Stimulated activated CD8-positive, alpha-beta memory T cell treated with anti-CD3 and anti-CD28 coated beads, Interleukin-7, amount 100 ng/mL, for 1 hour (primary cell): Measurements from ENCODE around the gene ATP6AP1.

Source experiments
- DNase-seq, 2 donors: peaks; one replicate each; pipeline ENCODE4 v3.0.0-alpha.2; 2020; ENCODE audit warnings: low read depth in 2 of 2

ATP6AP1 gene

DNA sequence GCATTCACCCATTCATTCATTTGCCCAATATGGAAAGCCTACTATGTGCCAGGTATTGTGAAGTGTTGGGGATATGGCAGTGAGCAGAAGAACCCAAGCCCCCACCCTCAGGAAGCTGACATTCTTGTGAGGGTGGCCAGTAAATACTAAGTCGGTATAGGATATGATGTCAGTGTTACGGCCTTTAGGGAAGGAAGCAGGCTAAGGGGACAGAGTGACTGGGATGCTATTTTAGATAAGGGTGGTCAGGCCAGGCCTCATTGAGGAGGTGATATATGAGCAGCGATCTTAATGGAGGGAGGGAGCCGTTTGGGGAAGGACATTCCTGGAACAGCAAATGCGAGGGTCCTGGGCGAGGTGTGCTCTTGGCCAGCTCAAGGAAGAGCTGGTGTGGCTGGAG lies 2.0 kb downstream of the ATP6AP1 start:
- no peak for DNase-seq

DNA sequence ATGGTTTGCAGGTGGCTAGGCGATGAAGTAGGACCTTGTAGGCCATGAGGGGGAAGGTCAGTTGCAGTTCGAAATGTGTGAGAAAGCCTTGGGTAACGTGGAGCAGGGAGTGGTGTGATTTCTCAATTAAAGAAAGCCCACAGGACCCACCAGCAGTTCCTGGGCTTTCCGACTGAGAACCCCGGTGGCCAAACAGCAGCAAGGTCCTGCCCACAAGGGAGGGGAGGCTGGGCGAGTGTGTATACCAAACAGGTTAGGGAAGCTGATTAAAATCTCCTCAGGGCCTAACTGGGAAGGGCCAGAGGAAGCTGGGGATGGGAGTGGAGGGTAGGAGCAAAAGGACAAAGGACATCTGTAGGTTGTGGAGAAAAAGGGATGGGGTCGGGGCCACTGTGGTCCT lies 2.4 kb downstream of the ATP6AP1 start:
- no peak for DNase-seq

DNA sequence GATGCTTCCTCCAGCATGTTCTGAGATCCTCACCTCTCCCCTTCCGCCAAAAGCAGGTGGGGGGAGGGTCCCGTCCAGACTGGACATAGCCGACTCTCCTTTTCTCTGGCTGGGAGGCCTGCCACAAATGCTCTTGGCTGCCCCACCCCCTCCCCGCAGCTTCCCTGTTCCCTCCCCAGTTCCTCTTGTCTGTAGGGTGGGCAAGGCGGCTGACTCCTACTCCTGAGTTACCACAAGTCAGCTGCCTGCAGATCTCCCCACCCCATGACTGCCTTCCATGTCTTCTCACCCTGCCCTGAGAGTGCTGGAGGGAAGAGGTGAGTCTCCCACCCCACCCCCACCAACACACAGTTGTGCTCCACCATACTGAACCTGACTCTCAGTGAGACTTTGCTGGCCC lies 2.9 kb downstream of the ATP6AP1 start:
- DNase-seq, result no peak

DNA sequence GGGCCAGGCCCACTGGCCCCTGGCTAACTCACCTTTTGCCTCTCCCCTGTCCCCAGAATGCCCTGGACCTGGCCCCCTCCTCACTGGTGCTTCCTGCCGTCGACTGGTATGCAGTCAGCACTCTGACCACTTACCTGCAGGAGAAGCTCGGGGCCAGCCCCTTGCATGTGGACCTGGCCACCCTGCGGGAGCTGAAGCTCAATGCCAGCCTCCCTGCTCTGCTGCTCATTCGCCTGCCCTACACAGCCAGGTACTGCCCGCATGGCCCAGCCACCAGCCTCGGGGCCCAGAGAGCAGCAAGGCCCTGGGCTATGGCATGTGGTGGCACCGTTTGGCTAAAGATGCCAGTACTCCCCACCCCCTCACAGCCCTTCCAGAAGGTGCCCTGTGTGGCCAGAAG lies 3.7 kb downstream of the ATP6AP1 start:
- DNase-seq, result no peak

DNA sequence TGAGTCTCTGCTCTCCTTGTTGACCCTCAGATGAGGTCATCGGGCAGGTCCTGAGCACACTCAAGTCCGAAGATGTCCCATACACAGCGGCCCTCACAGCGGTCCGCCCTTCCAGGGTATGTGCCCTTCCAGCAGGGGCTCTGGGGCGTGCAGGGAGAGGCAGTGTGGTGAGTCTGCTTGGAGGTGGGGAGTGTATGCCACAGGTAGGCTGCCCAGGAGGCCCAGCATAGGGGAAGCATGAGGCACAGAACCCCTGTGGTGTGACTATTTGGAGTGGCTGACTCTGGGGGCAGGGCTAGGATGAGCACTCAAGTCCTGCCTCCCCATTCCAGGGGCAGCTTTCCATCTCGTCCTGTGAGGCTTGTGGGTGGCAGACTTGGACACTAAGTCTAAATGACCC lies 5.1 kb downstream of the ATP6AP1 start:
- DNase-seq, result no peak

DNA sequence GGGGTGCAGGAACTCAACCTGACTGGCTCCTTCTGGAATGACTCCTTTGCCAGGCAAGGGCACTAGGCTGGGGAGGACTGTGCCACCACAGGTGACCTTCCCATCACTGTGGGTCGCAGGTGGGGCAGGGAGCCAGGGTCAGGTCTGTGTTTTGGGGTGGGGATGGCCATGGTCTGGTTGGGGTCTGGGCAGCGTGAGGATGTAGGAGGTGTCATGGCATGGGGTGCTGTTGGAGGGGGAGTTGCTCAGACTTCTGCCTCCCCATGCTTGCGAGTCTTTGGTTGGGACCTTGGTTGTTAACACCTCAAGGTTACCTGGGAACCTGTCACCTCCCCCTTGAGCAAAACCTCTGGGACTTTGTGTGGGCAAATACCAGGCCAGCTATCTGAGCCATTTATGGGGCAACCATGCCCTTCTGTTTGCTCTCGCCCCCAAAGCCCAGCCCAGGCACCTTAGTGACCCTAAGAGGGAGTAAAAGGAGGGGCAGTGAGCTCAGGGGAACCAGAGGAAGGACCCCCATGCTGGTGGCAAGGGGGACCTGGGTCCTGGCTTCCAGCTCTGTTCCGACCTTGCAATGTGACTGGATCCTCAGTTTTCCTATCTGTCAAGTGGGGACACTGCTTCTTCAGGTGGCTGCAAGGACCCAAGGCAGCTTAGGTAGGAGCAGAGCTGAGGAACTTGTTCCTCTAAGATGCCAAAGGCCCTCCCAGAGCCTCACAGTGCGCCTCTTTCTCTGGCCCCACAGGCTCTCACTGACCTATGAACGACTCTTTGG lies 6.1 kb downstream of the ATP6AP1 start:
- no peak for DNase-seq

DNA sequence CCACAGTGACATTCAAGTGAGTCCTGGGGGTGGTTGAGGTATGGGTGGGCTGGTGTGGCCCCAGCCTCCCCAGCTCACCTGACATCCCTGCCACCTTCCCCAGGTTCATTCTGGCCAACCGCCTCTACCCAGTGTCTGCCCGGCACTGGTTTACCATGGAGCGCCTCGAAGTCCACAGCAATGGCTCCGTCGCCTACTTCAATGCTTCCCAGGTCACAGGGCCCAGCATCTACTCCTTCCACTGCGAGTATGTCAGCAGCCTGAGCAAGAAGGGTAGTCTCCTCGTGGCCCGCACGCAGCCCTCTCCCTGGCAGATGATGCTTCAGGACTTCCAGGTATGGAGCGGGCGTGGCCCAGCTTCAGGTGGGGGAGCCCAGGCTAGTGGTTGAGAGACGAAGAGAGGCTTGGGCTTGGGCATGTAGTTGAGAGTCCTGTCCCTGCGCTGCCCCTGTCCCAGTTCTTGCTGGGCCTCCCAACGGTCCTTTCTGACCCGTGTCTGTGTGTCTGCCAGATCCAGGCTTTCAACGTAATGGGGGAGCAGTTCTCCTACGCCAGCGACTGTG lies 6.8 kb downstream of the ATP6AP1 start:
- DNase-seq, result no peak

DNA sequence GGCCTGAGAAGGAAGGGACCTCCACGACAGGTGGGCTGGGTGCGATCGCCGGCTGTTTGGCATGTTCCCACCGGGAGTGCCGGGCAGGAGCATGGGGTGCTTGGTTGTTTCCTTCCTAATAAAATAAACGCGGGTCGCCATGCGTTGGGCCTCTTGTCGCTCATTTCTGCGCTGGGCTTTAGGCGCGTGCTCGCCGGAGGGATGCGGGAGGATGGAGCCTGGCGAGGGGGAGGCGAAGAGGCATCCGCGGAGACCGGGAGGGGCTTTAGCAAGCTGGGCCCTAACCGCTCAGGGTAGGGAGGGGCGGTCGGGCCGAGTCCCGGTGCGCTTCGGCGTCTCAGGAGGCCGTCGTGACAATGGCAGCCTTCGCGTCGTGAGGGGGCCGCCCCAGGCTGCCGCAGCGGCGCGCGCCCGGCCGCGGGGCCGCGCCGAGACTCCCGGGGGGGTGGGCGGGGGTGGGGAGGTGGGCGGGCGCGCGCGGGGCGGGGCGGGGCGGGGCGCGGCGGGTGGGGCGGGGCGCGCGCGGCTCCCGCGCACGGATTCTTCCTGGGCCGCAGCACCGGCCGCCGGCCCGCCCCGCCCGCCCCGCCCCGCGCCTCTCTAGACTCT lies 8.0 kb downstream of the ATP6AP1 start:
- DNase-seq, result no peak

DNA sequence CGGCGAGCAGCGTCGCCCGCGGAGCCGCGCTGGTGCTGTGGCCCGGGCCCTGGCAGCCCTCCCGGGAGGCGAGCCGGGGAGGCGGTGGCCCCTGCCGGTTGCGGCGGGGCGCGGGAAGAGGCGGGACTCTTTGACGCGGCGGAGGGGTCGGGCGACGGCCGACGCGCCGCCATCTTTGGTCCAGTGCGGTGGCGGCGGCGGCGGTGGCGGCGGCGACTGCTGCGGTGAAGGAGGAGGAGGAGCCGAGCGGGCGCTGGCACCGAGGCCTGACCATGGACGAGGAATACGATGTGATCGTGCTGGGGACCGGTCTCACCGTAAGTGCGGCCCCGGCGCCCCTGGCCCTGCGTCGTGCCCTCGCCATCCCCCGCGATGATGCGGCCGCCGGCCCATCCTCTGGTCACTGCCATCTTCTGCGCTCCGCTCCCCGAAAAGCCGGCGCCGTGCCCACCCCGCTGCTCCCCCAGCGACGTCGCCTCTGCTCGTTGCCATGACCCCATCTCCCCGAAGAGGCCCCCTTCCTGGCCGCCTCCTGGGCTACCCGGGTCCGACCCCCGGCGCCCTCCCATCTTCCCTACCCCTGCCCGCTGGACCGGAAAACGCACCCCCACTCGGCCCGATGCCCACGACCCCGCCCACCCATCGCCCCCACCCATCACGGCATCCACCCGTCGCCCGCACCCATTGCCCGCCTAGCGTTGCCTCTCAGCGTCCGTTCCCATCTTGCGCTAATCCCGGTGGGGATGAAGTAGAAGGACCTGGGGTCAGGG lies 8.7 kb downstream of the ATP6AP1 start, which contains the start of gene GDI1:
TSS of gene GDI1 (plus strand) at position 172 of the 770 bp plus-strand sequence. CDS start at position 273, 101 bp downstream.
- no peak for DNase-seq

DNA sequence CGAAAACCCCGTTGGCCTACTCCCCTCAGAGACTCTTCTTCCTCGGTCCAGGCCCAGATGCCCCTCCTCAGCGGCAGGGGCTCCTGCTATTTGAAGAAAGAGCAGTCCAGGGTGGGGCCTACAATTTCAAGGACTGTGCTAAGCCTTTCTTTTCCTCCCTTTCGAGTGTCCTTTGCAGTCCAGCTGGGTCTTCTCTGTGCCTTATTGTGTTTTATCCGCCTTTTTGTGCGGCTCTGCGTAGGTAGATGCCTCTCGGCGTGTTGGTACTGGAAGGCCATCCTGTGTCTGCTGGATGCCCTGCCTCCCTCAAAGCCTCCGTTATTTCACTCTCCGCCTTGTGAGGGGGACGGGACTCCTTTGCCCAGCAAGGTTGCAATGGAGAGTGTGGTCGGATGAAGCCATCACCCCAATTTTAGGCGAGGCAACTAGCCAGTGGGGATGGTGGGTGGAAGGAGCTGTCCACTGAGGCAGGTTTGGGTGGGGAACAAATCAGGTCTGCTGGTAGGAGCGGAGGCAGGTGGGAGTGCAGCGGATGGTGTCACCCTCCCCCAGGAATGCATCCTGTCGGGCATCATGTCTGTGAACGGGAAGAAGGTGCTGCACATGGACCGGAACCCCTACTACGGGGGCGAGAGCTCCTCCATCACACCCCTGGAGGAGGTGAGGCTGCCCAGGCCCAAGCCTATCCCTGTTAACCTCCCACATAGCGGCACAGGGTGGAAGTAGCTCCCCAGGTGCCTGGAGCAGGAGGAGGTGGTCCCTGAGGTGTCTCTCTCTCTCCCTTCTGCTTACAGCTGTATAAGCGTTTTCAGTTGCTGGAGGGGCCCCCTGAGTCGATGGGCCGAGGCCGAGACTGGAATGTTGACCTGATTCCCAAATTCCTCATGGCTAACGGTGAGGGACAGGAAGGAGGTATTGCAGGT lies 9.8 kb downstream of the ATP6AP1 start:
- DNase-seq, result no peak

DNA sequence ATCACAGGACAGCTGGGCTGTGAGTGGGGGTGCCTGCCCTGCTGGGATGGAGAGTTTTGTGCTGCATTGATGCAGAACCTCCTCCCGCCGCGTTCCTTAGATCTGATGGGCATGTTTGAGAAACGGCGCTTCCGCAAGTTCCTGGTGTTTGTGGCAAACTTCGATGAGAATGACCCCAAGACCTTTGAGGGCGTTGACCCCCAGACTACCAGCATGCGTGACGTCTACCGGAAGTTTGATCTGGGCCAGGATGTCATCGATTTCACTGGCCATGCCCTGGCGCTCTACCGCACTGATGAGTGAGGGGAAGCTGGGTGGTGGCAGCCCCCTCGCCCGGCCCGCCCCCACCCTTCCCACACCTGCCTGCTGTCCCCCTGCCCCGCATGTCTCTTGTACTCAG lies 11.4 kb downstream of the ATP6AP1 start:
- no peak for DNase-seq

DNA sequence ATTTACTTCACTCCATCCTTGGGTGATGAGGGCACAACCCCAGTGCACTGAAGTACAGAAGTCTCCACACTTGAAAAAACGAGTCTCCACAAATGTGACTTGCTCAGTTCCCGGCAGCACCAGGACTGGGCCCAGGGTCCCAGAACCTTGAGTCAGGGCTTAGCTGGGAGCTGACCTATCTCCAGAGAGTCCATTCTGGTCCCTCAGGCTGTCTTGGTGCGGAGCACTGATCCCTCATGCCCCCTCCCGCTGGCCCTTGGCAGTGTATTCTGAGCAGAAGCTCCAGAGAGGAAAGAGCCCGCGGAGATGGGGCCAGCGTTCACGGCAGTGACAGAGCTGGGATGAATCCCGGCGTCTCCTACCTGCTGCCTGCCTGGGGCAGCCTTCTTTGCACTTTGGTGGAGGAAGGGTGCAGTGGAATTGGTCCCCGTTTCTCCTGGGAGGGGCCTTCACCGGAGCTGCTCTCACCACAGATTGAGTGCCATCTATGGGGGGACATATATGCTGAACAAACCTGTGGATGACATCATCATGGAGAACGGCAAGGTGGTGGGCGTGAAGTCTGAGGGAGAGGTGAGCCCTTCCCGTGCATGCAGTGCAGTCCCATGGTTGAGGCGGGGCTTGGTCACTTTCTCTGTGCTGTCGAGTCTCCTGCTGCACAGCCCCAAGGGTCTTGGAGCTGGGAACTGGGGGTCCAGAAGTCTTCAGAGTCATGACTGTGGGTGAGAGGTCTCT lies 12.3 kb downstream of the ATP6AP1 start:
- DNase-seq, result no peak

DNA sequence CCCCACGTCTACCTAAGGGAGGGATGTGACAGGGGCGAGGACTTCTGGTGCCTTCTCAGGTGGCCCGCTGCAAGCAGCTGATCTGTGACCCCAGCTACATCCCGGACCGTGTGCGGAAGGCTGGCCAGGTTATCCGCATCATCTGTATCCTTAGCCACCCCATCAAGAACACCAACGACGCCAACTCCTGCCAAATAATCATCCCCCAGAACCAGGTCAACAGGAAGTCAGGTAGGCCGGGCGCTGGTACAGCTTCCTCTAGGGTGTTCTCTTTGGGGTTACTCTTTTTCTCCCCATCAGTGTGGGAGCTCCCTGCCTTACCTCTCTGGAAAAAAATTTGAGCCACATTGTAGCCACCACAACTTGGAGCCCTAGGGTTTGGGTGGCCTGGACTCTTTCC lies 13.1 kb downstream of the ATP6AP1 start:
- no peak for DNase-seq

DNA sequence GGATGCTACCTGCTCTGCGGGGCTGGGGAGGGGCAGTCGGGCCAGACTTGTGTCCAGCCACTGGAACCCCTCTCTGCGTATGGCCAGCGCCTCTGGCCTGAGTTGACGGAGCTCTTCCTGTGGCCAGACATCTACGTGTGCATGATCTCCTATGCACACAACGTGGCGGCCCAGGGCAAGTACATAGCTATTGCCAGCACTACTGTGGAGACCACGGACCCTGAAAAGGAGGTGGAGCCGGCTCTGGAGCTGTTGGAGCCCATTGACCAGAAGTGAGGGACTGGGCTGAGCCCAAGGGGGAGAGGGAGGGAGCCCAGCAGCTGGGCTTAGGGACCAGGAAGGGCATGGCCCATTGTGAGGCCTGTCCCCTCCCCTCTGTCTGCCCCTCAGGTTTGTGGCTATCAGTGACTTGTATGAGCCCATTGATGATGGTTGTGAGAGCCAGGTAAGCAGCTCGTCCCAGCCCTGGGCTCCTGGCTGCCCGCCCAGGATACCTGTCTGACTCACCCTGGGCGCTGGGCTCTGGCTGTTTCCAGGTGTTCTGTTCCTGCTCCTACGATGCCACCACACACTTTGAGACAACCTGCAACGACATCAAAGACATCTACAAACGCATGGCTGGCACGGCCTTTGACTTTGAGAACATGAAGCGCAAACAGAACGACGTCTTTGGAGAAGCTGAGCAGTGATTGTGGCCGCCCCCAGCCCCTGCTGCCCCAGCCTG lies 13.7 kb downstream of the ATP6AP1 start:
- DNase-seq, result no peak

DNA sequence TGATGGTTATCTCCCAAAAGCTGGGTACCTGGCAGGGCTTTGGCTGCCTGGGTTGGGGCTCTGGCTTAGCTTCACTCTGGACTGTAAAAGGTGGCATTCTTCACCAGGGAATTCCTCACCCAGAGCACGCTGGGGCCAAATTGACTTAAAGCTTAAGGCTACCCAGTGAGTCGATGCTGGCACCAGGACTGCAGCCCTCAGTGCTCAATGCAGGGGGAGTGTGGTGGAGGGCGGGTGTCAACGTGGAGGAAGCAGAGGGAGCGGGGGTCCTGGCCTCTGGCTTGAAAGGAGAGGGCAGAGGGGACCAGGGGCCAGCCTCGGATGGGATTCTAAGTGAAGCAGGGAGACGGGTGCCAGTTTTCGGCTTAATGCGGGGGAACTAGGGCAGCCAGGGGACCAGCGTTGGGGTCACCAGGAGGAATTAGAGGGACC lies 15.0 kb downstream of the ATP6AP1 start:
- DNase-seq, result no peak

DNA sequence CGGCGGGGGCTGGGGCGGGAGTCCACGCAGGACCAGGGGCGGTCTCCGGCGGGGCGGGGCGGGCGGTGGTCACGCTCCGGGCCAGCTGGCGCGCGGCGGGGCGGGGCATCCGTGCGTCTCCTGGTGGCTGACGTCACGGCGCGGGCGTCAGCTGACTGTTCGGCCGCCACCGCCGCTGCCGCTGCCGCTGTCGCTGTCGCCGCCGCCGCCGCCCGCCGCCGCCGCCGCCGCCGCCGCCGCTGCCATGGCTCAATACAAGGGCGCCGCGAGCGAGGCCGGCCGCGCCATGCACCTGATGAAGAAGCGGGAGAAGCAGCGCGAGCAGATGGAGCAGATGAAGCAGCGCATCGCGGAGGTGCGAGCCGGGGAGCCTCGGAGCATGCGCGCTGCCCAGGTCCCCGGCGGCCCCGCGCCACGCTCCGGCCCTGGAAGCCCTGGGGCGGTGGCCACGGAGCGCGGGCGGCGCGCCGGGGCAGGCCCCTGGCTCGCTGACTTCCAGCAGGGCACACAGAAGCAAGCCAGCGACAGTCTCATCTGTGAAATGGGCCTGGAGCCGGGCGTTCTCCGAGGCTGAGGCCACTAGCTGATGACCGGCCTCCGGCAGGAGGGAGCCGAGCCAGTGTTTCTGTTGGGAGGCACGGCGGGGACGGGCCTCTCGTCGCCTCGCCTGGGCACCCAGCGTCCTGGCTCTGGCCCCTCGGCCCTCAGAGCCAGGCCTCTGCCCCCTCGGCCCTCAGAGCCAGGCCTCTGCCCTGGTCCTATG lies 15.7 kb downstream of the ATP6AP1 start, which contains the start of gene FAM50A:
TSS of gene FAM50A (plus strand) at position 150 of the 763 bp plus-strand sequence. CDS start at position 245, 95 bp downstream.
- DNase-seq, result peak in 1 of 2 donors; percentile 27

DNA sequence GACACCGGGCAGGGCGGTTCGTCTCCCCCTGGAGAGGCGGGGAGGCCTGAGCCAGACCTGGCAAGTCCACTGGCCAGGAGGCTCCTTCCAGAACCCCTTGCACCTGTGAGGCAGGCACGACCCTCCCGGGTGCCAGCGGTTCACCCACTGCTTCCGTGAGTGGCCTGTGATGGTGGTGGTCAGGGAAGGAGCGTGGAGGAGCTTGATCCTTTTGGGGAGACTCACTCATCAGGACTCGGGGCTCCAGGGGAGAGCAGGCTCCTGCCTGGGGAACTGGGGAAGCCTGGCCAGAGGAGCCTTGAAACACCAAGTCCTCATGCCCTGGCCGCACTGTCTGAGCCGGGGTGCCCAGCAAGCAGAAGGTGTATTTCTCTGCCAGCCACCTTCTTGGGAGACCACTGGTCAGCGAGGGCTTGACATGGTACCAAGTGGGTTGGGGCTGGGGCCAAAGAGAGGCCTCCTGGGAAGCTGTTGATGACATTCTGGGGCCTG lies 16.3 kb downstream of the ATP6AP1 start:
- DNase-seq, result no peak

DNA sequence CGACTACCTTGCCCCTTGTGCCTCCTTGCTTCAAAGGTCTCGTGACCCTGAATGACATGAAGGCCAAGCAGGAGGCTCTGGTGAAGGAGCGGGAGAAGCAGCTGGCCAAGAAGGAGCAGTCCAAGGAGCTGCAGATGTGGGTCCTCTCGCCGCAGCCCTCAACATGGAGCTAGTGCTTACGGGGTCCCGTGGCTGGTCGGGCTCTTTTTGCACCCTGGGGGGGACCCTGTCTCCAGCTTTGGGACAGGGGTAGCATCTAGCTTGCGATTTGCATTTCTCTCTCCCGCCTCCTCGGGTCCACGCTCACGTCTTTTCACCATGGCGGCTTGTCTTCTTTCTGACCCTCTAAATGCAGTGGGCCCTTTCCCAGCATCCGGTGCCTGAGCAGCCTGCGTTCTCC lies 17.3 kb downstream of the ATP6AP1 start:
- no peak for DNase-seq

DNA sequence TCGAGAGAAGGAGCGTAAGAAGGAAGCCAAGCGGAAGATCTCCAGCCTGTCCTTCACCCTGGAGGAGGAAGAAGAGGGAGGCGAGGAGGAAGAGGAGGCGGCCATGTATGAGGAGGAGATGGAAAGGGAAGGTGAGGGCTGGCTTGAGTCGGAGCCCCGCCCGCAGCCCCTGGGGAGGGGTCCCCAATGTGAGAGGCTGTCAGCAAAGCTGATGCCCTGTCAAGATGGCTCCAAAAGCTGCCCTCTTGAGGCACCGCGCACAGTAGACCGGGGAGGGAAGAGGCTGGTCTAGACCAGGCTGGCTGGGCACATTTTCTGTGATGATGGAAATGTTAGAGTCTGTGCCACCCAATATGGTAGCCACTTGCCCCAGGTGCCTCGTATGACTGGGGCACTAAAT lies 18.0 kb downstream of the ATP6AP1 start:
- DNase-seq, result no peak
